GM18870 (cell line): ENCODE measurements around the gene KCNK18.
A peak's percentile ranks its signal among the peaks of the same experiment; 100 is the strongest.

Source experiments
- ATAC-seq: cut with Tn5 transposase; IDR thresholded peaks from one replicate; pipeline ENCODE4 v1.9.1; 2021; ENCODE audit warnings: moderate library complexity; ENCODE audit not compliant: unreplicated experiment

Gene KCNK18

DNA sequence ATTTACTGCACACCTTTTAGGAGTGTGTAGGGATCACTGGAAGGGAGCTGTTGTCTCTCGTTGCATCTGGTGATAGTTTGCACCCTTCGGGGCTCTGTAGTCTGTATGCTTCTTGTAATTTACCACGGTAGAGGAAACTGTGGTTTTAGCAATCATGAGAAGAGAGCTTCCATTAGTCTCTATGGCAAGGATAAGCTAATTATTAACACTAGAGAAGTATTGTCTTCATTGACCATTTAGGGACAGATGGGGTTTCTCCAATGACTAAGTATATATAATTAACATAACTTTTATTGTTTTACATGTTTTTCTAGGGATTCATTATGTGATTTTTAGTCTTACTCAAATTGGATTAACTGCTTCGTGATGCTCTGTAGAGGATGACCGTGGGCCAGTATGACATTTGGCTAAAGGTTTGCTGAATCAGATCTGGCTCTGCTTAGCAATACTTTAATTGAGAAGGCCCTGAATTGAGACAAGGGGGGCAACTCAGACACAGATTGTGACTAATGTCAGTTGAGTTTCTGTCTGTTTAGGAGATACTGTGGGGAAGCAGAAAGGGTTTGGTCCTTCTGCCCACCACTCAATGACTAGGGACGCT lies 52.3 kb downstream of the KCNK18 start:
- peak; percentile 82 for ATAC-seq

DNA sequence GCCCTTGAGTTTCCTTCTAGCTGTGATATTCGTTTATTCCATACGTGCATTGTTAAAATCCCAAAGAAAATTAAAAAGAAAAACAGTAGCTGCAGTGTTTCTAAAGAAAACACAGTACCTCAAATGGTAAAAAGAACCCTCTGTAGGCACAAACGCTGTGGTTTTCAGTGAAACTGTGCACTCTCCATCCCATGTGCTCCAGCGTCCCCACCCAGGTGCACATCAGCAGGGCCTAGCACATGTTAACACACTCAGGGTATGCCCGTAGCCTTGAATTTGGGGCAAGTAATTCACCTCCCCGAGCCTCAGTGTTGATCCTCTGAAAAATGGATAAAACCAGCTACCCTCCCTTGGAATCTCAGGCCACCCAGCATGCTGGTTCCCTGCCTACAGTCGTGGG lies 53.1 kb downstream of the KCNK18 start:
- no peak for ATAC-seq

GRCh38 chr10:117253908-117254307 lies 56.6 kb downstream of the KCNK18 start:
- ATAC-seq = no peak

- no peak for ATAC-seq
These were observed 57.0 kb downstream of the KCNK18 start for GRCh38 chr10:117254338-117254737.

DNA sequence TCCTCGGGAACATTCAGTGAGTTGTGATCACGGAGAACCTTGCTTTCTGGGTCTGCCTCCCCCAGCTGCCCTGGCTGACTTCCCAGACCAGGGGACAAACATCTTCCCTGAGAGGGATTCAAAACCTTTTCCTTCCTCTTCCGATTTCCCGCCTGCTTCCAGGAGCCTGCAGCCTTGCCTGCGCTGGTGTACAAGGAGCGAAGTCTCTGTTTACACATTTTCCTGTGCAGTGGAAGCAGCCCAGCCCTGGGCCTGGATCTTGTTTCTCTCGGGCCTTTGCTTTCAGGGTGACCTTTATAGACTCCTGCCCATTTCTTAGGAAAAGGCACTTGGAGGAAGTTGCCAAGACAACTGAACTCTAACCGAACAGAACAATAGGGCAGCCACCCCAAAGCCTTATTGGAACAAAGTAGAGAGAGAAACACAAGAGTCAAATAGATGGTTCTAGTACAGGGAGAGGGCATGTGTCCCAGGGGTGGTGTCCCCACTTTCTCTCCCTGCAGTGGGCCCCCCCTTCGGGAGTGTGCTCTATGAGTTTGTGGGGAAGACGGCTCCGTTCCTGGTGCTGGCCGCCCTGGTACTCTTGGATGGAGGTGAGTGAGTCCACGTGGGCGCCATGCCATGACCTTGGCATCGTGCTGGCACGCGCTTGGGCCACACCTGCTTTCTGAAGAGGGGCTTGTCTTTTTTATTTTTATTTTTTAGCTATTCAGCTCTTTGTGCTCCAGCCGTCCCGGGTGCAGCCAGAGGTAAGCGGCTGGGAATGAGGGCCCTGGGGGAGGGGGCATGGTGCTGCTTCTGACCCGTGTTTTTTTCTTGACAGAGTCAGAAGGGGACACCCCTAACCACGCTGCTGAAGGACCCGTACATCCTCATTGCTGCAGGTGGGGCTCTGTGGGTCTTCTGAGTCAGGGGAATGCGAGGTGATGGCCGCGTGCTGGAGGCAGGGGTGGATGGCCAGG lies 57.8 kb downstream of the KCNK18 start:
- ATAC-seq = no peak

GRCh38 chr10:117255835-117256460 lies 58.7 kb downstream of the KCNK18 start:
- no peak for ATAC-seq

DNA sequence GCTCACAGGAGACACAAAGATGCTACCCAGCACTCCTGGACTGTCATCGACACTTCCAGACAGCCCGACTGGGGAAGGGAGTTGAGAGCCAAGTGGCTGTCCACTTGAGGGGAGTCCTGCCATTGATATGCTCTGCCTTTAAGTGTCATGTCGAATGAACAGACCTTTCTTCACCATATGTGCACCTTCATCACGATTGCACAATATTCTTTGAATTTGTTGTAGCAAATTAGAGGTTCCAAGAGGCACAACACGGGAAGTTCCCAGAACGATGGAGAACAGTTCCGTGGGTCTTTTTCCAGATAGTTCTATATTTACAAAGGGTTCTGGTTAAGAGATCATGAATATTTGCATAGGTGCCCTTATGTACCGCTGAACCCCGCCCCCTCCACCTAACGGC lies 59.6 kb downstream of the KCNK18 start:
- ATAC-seq = no peak

DNA sequence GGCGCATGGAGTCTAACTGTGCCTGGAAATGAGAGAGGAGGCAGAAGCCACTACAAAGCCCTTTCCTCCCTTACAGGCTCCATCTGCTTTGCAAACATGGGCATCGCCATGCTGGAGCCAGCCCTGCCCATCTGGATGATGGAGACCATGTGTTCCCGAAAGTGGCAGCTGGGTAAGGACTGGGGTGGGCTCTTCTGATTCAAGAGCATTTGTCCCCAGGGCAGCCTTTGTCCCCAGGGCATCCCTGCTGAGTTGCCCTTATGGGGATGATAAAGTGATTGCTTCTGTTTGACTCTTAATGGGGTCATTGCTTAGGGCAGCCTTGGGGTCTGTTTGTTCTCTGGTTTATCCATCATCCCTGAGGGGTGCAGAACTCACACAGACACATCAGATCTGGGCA lies 60.4 kb downstream of the KCNK18 start:
- ATAC-seq = no peak

- no peak for ATAC-seq
These were observed 62.0 kb downstream of the KCNK18 start for GRCh38 chr10:117259279-117259678.
